Fibroblast of lung (primary cell): ENCODE measurements around the gene ALDH3A1.

ENCODE experiments used
- EZH2 ChIP-seq: IDR thresholded peaks from 2 replicates; pipeline ENCODE4 v1.5.1; 2012; ENCODE audit warnings: low read length, control low read depth, mild to moderate bottlenecking; ENCODE audit errors: missing control alignments
- TF ChIP-seq, protein P1 (sequence below), 2 donors: IDR thresholded peaks in 1 of 2; conservative IDR thresholded peaks in 1 of 2; 1 replicate in 1 of 2; 2 replicates in 1 of 2; pipeline ENCODE4 v1.5.1; 2011 to 2012; ENCODE audit warnings: low read length in 2 of 2, control low read depth in 1 of 2, inconsistent platforms in 1 of 2, low read depth in 1 of 2, mild to moderate bottlenecking in 1 of 2

DNA sequence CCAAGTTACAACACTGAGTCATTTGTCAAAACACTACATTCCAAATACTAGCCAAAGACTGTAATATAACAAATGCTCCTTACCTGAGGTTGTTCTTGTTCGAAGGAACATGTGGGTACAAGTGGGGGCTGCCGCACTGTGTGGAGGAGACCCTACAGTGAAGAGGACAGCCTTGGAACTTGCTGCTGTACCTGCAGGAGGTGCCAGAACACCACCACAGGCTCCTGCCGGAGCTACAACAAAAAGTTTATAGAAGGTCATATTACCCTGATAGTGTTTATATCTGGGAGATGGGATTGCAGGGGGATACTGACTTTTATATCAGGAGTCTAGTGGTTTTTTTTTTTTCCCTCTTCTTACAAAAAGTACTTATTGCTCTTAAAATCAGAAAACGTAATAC is 37.8 kb upstream of the ALDH3A1 start:
- TF ChIP-seq, protein P1, sequence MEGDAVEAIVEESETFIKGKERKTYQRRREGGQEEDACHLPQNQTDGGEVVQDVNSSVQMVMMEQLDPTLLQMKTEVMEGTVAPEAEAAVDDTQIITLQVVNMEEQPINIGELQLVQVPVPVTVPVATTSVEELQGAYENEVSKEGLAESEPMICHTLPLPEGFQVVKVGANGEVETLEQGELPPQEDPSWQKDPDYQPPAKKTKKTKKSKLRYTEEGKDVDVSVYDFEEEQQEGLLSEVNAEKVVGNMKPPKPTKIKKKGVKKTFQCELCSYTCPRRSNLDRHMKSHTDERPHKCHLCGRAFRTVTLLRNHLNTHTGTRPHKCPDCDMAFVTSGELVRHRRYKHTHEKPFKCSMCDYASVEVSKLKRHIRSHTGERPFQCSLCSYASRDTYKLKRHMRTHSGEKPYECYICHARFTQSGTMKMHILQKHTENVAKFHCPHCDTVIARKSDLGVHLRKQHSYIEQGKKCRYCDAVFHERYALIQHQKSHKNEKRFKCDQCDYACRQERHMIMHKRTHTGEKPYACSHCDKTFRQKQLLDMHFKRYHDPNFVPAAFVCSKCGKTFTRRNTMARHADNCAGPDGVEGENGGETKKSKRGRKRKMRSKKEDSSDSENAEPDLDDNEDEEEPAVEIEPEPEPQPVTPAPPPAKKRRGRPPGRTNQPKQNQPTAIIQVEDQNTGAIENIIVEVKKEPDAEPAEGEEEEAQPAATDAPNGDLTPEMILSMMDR (conservative IDR thresholded peaks at IDR 0.05 in 1 of 2, IDR thresholded peaks at IDR 0.05 in 1 of 2; ENCODE audit: low read depth in 1 of 2, low read length in 2 of 2), result peak in 1 of 2 donors; percentile 13
- TF ChIP-seq EZH2, result no peak
